ENCODE measurements around the gene LSM14A. TPM values are rescaled to one million over a fixed set of nuclear protein-coding genes. Genes with fewer than 3 reads are reported as not detected.

The LSM14A gene
- total RNA-seq, 1 donor from 2014 or later, result 89.5 TPM

GRCh38 chr19:34179066-34179465, 6.8 kb downstream of the LSM14A start:
- Mint-ChIP-seq H3K4me1 (ENCODE audit: low read depth, unreplicated experiment) (peaks cover 24% of the 10 kb centered on the region), H3K36me3 (ENCODE audit: unreplicated experiment) (no peaks in the 10 kb centered on the region), H3K27me3 (ENCODE audit: unreplicated experiment) (no peaks in the 10 kb centered on the region), H3K9me3 (ENCODE audit: unreplicated experiment) (no peaks in the 10 kb centered on the region), H3K27ac (ENCODE audit: unreplicated experiment) (no peak overlapping the region), H3K4me3 (ENCODE audit: unreplicated experiment) (no peak overlapping the region)
- no peak for DNase-seq
- no peak for TF ChIP-seq CTCF (IDR thresholded peaks at IDR 0.05; ENCODE audit: partially characterized antibody, unreplicated experiment)

GRCh38 chr19:34180273-34180672, 8.0 kb downstream of the LSM14A start:
- H3K4me3 Mint-ChIP-seq (ENCODE audit: unreplicated experiment), result no peak overlapping the region
- no peak for TF ChIP-seq CTCF (IDR thresholded peaks at IDR 0.05; ENCODE audit: partially characterized antibody, unreplicated experiment)
- no peak for DNase-seq
- H3K4me1 Mint-ChIP-seq (ENCODE audit: low read depth, unreplicated experiment), result peaks cover 31% of the 10 kb centered on the region
- no peaks in the 10 kb centered on the region for H3K36me3 Mint-ChIP-seq (ENCODE audit: unreplicated experiment)
- no peak overlapping the region for H3K27ac Mint-ChIP-seq (ENCODE audit: unreplicated experiment)
- H3K9me3 Mint-ChIP-seq (ENCODE audit: unreplicated experiment), result no peaks in the 10 kb centered on the region
- H3K27me3 Mint-ChIP-seq (ENCODE audit: unreplicated experiment), result no peaks in the 10 kb centered on the region

GRCh38 chr19:34180709-34181108, 8.4 kb downstream of the LSM14A start:
- TF ChIP-seq CTCF (IDR thresholded peaks at IDR 0.05; ENCODE audit: partially characterized antibody, unreplicated experiment), result no peak
- Mint-ChIP-seq H3K9me3 (ENCODE audit: unreplicated experiment) (no peaks in the 10 kb centered on the region), H3K27me3 (ENCODE audit: unreplicated experiment) (no peaks in the 10 kb centered on the region), H3K36me3 (ENCODE audit: unreplicated experiment) (no peaks in the 10 kb centered on the region), H3K4me1 (ENCODE audit: low read depth, unreplicated experiment) (peaks cover 31% of the 10 kb centered on the region), H3K27ac (ENCODE audit: unreplicated experiment) (no peak overlapping the region), H3K4me3 (ENCODE audit: unreplicated experiment) (no peak overlapping the region)
- no peak for DNase-seq

- no peak for TF ChIP-seq CTCF (IDR thresholded peaks at IDR 0.05; ENCODE audit: partially characterized antibody, unreplicated experiment)
- H3K36me3 Mint-ChIP-seq (ENCODE audit: unreplicated experiment), result no peaks in the 10 kb centered on the region
- H3K4me3 Mint-ChIP-seq (ENCODE audit: unreplicated experiment), result no peak overlapping the region
- no peak overlapping the region for H3K27ac Mint-ChIP-seq (ENCODE audit: unreplicated experiment)
- no peak for DNase-seq
- no peaks in the 10 kb centered on the region for H3K27me3 Mint-ChIP-seq (ENCODE audit: unreplicated experiment)
- no peaks in the 10 kb centered on the region for H3K9me3 Mint-ChIP-seq (ENCODE audit: unreplicated experiment)
- H3K4me1 Mint-ChIP-seq (ENCODE audit: low read depth, unreplicated experiment), result peaks cover 31% of the 10 kb centered on the region
Observed at GRCh38 chr19:34181111-34181864, 9.0 kb downstream of the LSM14A start.

GRCh38 chr19:34182125-34182524, 9.8 kb downstream of the LSM14A start:
- H3K9me3 Mint-ChIP-seq (ENCODE audit: unreplicated experiment), result no peaks in the 10 kb centered on the region
- H3K36me3 Mint-ChIP-seq (ENCODE audit: unreplicated experiment), result no peaks in the 10 kb centered on the region
- no peak overlapping the region for H3K27ac Mint-ChIP-seq (ENCODE audit: unreplicated experiment)
- no peak for DNase-seq
- H3K4me3 Mint-ChIP-seq (ENCODE audit: unreplicated experiment), result no peak overlapping the region
- no peaks in the 10 kb centered on the region for H3K27me3 Mint-ChIP-seq (ENCODE audit: unreplicated experiment)
- no peak for TF ChIP-seq CTCF (IDR thresholded peaks at IDR 0.05; ENCODE audit: partially characterized antibody, unreplicated experiment)
- H3K4me1 Mint-ChIP-seq (ENCODE audit: low read depth, unreplicated experiment), result peaks cover 27% of the 10 kb centered on the region

All from glutamatergic neuron (in vitro differentiated cells).